Ishikawa (cell line): ENCODE results near the gene SLC25A42.

Experiments
- CEBPB ChIP-seq: IDR thresholded peaks from 2 replicates; pipeline ENCODE4 v1.6.1; 2012
- CREB1 ChIP-seq: IDR thresholded peaks from 2 replicates; pipeline ENCODE4 v1.6.1; 2012; ENCODE audit warnings: low read depth
- EGR1 ChIP-seq: IDR thresholded peaks from 2 replicates; pipeline ENCODE4 v1.6.1; 2012
- EP300 ChIP-seq: IDR thresholded peaks from 2 replicates; pipeline ENCODE4 v1.6.1; 2012; ENCODE audit warnings: borderline replicate concordance
- MAX ChIP-seq: IDR thresholded peaks from 2 replicates; pipeline ENCODE4 v1.6.1; 2012
- REST ChIP-seq: IDR thresholded peaks from 2 replicates; pipeline ENCODE4 v1.6.1; 2012; ENCODE audit warnings: low read depth, mild to moderate bottlenecking
- TAF1 ChIP-seq: IDR thresholded peaks from 2 replicates; pipeline ENCODE4 v1.6.1; 2012; ENCODE audit warnings: low read depth, mild to moderate bottlenecking
- USF1 ChIP-seq: IDR thresholded peaks from 2 replicates; pipeline ENCODE4 v1.6.1; 2012
- YY1 ChIP-seq: IDR thresholded peaks from 2 replicates; pipeline ENCODE4 v1.6.1; 2012; ENCODE audit warnings: low read depth

DNA sequence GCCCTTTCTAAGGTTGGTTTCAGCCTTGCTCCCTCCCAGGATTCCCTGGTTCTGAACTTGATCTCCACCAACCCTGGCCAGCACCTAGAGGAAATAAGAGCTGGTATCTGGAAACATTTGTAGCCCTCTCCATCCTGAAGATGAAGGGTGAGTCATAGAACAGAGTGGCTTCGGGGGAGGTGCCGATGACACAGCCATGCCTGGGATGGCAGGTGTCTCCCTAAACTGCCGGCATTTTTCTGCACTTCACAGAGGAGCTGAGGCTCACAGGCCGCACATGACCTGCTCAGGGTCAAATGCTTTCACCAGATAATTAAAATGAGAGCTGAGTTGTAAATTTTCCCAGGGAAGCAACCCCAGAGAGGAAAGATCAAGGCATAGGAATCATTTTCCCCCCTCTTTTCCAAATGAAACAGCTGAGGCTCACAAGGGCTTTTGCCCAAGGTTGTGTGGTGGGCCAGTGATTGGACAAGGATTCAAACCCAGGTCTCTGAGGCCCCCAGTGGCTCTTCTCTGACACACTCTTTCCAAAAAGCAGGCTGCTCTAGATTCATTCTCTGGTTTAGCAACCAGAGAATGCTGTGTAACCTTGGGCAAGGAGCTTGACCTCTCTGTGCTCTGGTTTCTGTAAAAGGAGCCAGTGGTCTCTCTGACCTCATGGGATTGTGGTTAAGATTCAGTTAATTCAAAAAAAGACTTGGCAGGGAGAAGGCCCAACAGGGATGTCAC lies 1.2 kb upstream of the SLC25A42 start:
- no peak for TF ChIP-seq CEBPB
- no peak for TF ChIP-seq CREB1
- no peak for TF ChIP-seq USF1
- TF ChIP-seq REST, result no peak
- TF ChIP-seq MAX, result no peak
- no peak for TF ChIP-seq EP300
- no peak for TF ChIP-seq EGR1
- TF ChIP-seq YY1, result no peak
- no peak for TF ChIP-seq TAF1
